HG02973 (cell line): Measurements from ENCODE around the gene TSC22D1.

Source experiments
- ATAC-seq: cut with Tn5 transposase; IDR thresholded peaks from one replicate; pipeline ENCODE4 v1.9.1; 2021; ENCODE audit warnings: moderate library complexity; ENCODE audit not compliant: unreplicated experiment

Gene TSC22D1

DNA sequence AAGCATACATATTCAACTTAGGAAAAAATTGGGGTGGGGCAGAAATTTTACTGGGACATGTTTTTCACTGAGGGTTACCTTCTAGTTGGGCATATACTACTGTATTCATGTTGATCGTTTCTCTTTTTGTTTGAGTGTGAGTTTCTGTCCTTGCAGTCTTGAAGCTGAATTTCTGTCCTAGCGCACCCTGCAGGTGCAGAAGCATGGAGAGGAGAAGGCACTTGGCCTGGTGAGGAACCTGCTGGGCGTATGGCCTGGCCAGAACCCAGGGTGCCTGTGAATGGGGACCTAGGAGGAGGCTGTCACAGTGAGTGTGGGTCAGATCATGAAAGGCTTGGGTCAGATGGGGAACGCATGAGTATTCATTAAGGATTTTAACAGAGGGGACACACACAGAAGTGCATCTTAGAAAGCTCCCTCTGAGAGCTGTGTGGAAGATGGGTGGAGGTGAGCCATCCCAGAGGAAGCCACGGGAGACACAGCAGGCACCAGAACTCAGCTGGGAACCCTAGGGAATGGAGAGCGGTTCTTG, 165.7 kb downstream of the TSC22D1 start:
- no peak for ATAC-seq

DNA sequence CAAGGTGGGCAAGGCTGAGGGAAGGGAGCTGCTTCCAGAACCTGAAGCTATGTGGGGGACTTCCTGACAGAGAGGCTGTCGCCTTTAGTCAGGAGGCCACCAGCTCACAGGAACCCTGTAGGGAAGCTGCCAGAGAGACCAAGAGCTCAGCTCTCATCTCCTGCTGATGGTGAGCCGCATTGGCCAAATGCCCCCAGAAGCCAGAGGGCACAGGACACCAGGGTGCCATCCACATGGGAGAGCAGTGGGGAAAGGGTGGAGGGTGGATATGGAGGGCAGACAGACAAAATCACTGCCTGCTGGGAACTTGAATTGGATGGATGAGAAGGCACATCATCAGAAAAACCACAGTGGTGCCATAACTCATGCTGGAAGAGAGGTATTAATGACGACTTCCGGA, 166.5 kb downstream of the TSC22D1 start:
- no peak for ATAC-seq

DNA sequence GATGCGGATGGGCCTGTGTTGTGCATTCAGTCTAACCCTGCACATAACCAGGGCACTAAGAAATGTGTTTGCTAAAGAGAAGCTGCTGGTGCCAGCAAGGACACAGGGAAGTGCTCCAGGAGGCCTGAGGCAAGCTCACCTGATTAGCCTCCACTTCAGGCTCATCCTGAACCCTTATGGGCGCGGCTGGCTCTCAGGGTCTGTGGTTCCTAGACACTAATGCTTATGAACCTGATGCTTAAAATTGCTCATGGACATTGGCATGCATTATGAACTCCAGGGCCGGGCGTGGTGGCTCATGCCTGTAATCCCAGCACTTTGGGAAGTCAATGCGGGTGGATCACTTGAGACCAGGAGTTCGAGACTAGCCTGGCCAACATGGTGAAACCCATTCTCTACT, 168.2 kb downstream of the TSC22D1 start:
- no peak for ATAC-seq

DNA sequence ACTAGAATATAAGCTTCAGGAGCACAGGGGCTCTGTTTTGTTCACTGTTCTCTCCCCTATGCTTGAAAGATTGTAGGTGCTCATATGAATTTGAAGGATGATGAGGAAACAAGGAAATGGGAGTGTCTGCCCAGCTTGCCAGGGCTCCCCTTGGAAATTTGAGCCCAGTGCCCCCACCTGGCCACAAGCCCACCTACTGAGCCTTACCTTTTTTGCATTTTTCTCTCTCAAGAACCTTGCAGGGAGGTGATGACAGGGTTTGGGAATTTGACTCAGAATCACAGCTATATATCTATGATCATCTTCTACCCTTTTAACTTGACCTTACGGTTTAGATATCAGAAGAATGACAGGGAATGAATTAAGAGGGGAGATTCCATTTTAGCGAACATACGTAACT, 168.8 kb downstream of the TSC22D1 start:
- no peak for ATAC-seq

DNA sequence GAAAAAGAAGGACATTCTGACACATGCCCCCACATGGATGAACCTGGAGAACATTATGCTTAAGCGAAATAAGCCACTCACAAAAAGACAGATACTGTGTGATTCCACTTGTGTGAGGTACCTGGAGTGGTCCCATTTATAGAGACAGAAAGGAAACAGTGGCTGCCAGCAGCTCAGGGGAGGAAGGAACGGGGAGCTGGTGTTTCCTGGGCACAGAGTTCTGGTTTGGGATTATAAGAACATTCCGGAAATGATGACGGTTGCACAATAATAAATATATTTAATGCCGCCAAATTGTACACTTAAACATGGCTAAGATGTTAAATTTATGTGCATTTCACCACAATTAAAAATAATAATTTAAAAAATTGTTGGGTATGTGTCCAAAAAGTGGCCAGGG, 169.5 kb downstream of the TSC22D1 start:
- ATAC-seq, result no peak

DNA sequence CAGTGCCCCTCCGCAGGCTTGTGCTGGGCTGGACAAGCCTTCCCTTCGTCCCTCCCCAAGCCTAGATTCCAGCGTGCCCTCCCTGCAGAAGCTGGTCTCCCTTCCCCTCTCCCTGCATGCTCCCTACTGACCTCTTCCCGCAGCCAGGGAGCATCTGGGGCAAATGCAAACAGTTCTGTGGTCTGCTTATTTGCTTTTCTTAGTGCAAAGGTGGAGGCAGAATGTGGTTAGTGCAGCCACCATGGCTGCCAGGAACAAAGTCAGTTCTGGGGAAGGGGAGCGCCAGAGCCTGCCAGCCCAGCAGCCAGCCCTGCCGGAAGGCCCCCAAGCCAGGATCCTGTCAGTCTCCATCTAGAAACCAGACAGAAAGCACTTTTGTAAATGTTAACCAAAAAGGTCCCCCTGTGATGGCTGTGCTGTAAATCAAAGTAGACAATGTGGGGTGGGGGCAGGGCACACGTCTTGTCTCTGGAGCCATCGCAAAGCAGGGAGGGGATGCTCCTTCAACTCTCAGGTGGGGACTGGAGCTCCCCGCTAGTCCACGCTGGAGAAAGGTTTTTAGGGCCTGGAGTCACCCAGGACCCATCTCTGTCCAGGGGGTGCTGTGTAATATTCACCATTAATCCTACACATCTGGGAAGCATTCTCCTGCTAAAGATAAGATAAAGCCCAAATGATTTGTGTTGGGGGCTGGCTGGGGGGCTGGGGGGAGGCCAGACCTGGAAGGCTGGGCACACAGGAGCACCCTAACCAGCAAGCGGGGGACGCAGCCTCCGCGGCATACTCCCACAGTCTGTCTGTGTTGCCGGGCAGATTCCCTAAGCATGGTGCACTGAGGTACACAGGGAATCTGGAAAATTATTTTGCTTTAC, 171.6 kb downstream of the TSC22D1 start:
- no peak for ATAC-seq

DNA sequence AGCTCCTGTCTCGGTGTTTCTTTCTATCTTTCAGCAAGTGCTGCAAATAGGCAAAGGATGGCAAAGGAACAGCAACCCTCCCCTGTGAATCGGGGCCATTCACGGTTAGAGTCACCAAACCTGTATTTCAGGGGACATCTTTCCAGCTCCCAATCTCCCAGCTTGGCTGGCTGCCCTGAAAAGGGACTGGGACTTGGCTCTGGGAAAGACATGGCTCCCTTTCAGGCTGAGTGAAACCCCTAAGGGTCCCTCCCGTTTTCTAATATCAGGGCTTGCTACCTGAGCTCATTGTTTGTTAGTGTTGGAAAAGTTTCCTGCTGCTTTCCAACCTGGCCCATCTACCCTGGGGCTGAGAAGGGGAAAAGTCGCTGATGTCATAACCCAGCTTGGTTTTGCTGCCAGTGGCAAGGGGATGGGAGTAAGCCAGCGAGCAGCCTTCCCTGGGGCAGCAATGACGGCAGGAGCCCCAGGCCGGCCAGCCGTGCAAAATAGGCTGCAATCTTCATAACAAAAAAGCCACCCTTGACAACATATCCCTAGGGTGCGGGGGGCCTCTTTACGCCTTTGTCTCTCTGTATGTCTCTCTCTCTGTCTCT, 172.6 kb downstream of the TSC22D1 start:
- no peak for ATAC-seq

DNA sequence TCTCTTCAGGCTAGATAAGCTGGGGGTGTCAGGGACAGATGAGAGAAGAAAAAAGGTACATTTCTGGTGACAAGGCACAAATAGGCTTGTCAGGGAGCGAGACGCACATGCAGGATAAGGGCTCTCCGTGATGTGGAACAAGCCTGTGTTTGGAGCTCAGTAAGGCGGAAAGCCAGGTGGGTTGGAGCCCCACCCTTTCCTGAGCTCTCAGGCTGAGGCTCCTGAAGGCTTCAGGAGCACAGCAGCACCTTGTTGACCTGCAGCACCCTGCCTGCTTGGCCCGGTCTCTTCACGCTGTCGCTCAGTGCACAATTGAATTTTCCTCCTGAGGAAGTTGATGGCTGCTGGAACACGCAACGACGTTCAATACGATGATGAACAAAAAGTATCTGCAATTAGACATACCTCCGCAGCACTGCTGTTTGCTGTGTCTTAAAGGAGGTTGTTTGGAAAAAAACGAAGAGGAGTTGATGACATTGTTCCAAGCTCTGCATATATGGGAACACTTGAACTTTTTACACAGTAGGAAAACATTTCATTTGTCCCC, 173.2 kb downstream of the TSC22D1 start:
- ATAC-seq, result no peak

DNA sequence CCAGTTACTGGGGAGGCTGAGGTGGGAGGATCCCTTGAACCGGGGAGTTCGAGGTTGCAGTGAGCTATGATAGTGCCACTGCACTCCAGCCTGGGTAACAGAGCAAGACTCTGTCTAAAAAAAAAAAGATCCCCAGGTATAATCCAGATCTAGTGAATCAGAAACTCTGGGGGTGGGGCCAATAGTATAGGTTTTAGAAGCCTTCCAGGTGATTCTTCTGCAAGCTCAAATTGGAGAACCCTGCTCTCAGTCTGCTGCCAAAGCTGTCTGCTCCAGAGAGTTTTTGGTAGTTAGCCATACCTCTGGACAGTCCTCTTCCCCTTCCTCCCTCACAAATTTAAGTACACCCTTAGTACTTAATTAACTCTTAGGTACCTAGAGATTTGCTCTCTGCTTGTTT, 174.6 kb downstream of the TSC22D1 start:
- no peak for ATAC-seq

DNA sequence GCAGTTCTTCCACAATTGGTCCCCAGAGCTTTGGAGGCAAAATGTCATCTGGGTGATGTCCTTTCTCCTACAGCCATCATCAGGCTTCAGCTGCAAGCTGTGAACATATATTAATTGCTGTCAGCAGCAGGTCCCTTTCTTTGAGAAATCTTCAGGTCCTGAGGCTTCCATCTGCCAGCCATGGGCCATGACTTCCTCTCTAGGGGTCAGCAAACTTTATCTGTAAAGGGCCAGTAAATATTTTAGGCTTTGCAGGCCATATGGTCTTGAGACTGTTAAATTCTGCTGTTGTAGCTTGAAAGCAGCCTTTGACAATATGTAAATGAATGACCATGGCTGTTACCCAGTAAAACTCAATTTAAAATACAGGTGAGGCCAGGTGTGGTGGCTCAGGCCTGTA, 175.4 kb downstream of the TSC22D1 start:
- no peak for ATAC-seq

DNA sequence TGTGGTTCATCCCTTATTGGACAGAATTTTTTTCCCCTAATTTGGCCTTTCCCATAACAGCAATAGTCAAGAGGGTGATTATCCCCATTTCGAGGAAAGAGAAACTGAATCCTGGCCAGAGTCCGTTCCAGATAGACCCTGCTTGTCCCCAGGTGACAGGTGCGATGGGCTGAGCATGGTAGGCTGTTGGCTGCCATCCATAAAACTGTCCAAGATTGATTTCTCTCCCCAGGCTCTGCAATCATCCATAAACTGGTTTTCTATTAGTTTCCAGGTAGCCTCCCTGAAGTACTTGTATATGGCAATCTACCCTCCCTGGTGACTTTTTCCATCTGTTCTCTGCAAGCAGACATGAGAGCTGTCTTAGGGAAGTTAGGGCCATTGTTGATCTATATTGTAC, 177.1 kb downstream of the TSC22D1 start:
- no peak for ATAC-seq

DNA sequence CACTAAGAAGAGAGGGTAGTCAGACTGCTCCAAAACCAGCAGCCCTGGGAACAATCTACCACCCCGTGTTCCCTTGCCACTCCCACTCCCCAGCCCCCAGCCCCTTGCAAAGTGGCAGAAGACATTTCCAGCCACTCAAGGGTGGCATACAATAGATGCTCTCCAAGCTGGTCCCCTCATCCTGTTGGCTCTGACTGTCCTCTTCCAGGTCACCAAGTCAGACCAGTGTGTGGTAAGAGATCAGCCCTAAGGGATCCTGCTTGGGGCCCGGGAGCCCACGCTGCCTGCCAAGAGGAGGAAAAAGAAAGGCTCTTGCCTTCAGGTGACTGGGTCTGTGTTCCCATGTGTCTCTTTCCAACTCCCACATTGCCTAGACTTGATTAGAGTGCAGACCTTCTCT, 177.5 kb downstream of the TSC22D1 start:
- no peak for ATAC-seq

DNA sequence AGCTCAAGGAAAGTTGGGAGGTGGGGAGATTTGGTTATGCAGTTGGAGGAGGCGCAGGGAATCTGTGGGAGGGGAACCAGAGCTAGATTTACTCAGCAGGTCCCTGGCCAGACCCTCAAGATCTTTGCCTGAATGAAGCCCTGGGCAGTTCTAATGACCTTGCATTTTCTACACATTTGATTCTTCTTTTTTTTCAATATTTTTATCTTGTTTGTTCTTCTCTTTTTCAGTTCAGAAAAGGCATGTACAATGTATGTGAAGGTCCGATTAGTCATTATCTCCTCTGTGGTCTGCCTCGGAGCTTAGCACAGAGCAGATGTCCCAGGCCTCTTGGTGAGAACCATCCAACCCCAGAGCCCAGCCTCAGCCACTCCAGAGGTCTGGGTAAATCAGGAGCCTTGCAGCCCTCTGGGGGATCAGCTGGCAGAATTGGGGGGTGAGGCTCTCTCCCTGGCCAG, 178.3 kb downstream of the TSC22D1 start:
- ATAC-seq, result no peak

DNA sequence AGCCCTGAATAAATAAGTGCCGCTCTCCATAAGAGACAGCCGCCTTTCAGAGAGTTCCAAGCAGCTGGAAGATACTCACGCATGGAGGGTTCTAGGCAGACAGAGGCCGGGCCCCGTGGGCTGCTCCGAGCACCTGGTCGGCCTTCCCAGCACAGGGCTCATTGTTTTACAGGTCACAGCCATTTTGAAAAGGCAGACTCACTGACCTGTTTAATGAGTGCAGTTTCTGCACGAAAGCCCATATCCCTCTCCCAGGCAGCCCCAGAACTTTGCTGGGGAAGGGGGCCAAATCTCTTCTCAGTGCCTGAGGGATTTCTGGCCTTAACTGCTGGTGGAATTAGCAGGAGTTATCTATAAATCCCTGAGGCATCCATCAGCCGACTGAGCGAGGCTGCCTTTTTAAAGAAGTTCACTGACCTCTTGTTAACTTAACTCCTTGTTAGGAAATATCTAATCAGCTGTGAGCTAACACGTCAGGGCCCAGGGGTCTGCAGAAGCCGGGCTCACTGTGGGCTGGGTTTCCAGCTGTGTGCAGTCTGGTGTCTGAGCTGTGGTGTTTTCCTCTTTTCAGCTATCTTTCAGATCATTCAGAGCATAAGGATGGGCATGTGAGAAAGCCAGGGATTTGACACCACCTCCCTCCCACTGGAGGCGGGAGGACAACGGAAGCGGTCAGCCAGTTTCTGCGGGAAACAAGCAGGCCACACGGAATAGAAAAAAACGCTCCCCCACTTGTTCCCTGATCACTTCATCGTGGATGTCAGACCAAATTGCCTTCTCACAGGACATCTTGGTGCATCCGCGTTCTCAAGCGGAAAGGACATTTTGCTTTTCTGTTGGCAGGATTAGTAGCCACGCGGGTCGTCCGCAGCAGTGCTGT, 179.2 kb downstream of the TSC22D1 start:
- no peak for ATAC-seq

DNA sequence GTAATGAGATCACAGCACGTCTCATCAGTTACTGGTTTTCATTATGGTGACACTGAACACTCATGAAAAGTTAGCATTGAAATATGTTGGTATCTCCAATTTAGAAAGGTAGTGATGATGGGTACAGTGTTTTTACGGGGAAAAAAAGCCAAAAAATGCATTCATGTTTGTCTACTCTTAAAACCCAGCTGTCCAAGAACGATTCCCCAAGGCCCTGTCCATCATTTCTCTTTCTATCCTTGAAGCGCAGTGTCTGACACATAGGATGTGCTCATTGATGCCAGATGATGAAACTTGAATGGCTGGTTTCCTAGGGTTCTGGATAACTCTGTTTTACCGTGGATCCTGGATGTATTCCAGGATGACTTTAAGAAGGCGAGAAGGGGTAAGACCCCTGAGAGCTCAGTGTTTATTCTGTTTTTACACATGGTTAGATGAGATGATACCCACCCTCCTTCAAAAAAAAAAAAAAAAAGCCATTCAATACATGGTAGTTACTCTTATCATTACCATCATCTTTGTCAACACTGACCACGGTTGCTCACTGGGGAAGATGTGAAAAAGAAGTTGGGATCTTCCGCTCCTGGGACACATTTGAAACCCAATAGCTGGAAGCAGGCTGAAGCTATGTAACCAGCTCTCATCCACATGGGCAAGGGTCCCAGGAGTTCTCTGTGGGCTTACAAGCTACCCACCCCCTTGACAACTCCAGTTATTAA, 180.0 kb downstream of the TSC22D1 start:
- ATAC-seq, result no peak

DNA sequence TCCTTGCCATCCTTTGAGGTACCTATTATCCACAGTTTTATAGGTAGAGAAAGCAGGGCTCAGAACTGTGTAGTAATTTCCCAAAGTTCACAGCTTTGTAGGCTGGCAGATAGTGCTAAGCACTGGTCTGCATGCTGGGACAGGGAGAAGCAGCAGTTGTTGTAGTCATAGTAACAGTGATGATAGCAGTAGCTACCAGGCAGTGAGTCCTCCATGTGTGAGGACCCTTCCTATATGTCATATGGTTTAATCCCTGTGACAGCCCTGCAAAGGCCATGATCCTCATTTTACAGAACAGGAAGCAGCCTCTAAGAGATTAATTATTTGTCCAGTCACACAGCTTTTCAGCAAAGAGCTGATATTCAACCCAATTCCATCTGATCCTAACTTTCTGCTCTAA, 181.5 kb downstream of the TSC22D1 start:
- no peak for ATAC-seq

DNA sequence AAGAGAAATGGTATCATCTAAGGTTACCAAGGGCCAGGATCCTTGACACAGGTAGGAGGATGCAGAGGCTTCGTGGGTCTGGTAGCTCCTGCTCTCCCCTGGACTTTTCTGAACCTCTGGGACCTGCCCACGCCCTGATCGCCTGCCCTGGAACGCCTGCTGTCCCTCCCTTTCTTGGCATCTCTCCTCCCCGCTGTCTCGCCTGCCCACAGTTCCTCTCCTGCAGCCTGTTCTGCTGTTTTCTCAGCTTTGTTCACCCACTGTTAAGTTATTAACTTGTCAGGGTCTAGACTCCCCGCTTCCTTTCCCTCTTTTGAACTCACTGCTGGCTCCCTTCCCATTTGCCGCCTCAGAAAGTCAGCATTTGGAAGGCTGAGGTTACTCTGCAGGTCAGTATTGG, 182.7 kb downstream of the TSC22D1 start:
- no peak for ATAC-seq

DNA sequence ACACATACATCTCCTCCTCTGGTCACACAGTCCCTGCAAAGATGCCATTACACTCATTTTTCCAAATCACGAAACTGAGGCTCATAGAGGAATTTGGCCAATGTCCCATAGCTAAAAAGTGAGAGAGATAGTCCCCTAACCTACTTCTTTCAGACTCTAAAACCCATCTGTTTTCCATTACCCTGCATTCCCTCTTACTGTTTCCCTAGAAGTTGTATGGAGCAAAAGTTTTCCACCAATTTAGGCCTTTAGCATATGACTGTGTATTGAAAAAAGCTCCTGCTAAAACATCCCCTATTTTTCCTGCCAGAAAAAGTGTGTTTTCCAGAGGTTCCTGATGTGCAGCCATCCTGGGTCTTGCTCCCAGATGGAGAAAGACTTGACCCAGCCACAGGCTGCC, 186.3 kb downstream of the TSC22D1 start:
- ATAC-seq, result no peak

DNA sequence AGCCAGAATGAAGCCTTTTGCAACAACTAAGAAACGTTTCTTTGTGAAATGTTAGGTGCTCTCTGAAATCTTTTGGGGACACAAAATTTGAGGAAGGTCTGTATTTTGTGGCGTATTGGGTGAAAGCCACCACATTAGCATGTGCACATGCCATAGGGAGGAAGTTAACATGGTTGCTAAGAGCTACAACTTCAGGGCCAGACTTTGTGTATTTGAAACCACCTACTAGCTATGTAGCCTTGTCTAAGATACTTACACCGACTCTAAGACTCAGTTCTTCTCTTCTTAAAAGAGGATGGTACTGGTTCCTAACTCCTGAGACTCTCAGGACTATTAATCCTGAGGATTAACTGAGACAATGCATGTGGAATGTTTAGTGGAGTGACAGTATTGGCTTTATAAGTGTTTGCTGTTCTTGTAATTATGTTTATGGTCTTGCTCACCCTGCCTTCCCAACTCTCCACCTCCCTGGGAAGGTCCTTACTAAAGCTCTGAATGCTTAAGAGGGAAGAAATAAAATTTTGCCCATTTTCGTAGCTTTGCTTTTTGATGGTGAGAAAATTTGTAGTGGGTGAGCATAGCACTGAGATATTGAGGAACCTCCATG, 187.0 kb downstream of the TSC22D1 start:
- ATAC-seq, result no peak
